ENCODE data around the gene ITIH6. TPM values are rescaled to one million over a fixed set of nuclear protein-coding genes. Genes with fewer than 3 reads are reported as not detected.
"Not testable (repeated sequence)": the region's sequence is repeated elsewhere in the genome, so short reads cannot be mapped to it uniquely, and the experiment has no call there.

ITIH6 gene
- total RNA-seq, 1 donor from 2014 or later, result not detected

DNA sequence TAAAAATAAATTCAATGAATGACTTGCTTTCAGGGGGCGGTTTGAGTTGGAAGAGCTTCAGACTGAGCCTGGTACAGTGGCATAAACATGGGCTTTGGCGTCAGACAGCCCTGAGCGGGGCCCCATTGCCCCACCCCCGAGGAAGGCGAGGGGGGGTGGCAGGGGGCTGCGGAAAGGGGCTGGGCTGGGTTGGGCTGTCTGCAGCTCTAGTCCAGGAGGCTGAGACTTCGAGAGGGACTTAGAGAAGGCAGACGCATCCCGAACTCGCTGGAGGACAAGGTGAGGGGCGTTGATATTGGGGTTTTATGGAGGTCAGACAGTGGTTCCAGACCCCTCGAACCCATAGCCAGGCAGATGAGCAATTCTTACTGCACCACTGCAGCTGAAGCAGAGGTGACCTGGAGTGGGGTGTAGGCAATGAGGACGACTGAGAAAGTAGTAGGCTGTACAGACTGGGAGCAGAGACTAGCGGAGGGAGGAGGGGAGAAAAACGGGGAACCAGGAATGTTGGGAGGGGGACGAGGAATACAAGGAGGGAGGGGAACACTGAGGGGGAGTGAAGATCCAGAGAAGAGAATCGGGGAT lies 9.6 kb upstream of the ITIH6 start, which contains the start of gene MAGED2:
MAGED2 (plus strand) TSS at position 222 of the 585 bp plus-strand sequence. CDS start 1,587 bp downstream, outside the sequence.
- ATAC-seq, result no peak

DNA sequence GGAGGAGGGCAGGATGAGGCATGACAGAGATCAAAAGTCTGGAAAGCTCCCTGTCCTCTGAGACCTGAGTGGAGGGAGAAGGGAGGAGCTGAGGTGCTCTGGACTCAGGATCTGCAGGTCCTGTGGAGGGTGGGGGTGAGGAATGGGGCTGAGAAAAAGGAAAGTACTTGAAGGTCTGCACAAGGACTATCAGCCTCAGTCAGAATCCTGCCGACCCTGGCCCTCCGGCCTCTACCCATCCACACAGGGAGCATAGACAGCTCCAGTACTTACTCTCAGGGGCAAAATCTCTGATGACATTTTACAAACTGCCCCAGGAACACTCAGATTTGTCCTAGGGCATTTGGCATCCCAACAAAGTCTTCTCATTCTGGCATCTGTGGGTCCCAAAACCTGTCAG lies 991 bp upstream of the ITIH6 start:
- no peak for ATAC-seq

DNA sequence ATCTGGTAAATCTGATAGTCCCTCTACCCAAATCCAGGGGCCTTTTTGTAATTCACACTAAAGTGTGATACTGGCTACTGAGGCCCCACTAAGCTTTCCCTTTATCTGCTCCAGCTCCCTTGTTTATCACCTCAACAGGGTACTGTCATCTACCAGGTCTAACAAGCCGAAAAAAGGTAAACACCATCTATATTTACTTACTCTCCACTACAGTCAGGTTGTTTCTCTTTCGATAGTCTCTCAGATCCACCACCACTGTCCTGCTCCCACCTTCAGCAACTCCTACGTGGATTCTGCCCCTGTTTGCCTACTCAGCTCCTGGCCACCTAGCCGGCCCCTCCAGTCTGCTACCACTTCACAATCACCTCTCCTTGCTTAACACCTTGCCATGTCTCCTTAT lies 3.3 kb downstream of the ITIH6 start:
- ATAC-seq, result no peak

DNA sequence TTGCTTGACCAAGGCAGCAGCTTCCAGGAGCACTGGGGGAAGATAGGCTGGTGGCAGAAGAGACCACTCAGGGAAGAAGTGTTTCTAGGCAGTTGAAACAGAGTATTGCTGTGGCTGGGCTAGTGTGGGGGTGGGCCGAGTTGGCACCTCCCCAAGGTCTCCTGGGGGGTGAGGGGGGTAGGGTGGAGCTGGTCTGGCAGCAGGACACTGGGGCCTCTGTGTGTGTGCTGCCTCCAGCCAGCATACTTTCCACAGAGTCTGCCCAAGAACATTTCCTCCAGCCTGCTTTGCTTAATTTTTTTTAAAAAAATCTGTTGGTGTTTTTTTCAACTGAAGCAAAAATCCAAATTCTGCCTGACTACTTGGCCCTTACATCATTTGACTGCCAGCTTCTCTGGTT lies 4.0 kb downstream of the ITIH6 start:
- no peak for ATAC-seq

- ATAC-seq, result not testable (repeated sequence)
These were observed 8.7 kb downstream of the ITIH6 start for GRCh38 chrX:54789405-54789804.

- no peak for ATAC-seq
These were observed 9.6 kb downstream of the ITIH6 start for GRCh38 chrX:54788446-54788845.

GRCh38 chrX:54786967-54787366 lies 11.1 kb downstream of the ITIH6 start:
- ATAC-seq, result peak; percentile 84

DNA sequence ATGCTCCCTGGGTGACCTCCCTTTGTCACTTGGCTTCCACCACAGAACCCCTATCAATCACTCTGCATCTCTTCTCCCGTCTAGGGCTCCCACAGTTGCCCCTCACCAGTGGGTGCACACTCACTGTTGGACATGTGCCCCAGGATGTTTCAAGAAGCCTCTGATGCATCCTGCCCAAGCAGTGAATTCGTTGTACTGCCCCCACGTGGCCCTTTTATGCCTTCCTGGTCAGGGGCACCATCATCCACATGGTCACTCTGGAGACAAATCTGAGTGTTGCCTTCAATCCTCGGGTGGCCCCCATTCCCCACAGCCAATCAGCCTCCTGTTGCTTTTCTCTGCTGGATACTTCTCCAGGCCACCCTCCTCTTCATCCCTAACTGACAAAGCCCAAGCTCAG lies 12.2 kb downstream of the ITIH6 start:
- ATAC-seq, result peak; percentile 35

GRCh38 chrX:54776987-54777672 lies 20.9 kb downstream of the ITIH6 start:
- no peak for ATAC-seq

GRCh38 chrX:54776061-54776460 lies 22.0 kb downstream of the ITIH6 start:
- no peak for ATAC-seq

- not testable (repeated sequence) for ATAC-seq
These were observed 23.5 kb downstream of the ITIH6 start for GRCh38 chrX:54774391-54775094.

GRCh38 chrX:54758114-54759055 lies 39.7 kb downstream of the ITIH6 start:
- ATAC-seq, result no peak

DNA sequence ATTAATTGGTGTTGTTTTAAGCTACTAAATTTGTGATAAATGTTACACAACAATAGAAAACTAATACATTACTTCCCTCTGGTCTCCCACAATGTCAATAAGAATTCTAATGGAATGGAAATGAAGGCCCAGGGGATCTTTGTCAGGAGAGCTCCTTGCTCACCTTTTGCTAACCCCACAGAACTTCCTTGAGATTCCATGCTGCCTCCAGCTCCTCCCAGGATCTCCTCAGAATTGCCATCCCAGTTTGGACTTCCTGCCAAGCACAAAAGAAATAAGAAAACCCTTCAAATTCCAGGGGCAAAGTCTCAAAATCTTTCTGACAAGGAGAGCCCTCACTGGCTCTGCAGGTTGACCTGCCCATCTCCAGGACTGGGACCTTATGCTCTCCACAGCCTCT lies 43.2 kb downstream of the ITIH6 start:
- no peak for ATAC-seq

GRCh38 chrX:54748626-54749025 lies 49.4 kb downstream of the ITIH6 start:
- no peak for ATAC-seq

GRCh38 chrX:54747733-54748393 lies 50.2 kb downstream of the ITIH6 start:
- ATAC-seq, result no peak

- ATAC-seq, result no peak
These were observed 51.1 kb downstream of the ITIH6 start for GRCh38 chrX:54746928-54747327.

- no peak for ATAC-seq
These were observed 52.4 kb downstream of the ITIH6 start for GRCh38 chrX:54745676-54746075.

DNA sequence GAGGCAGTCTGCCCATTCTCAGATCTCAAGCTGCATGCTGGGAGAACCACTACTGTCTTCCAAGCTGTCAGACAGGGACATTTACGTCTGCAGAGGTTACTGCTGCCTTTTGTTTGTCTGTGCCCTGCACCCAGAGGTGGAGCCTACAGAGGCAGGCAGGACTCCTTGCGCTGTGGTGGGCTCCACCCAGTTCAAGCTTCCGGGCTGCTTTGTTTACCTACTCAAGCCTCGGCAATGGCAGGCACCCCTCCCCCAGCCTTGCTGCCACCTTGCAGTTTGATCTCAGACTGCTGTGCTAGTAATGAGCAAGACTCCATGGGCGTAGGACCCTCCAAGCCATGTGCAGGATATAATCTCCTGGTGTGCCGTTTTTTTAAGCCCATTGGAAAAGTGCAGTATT lies 59.5 kb downstream of the ITIH6 start:
- ATAC-seq, result not testable (repeated sequence)

DNA sequence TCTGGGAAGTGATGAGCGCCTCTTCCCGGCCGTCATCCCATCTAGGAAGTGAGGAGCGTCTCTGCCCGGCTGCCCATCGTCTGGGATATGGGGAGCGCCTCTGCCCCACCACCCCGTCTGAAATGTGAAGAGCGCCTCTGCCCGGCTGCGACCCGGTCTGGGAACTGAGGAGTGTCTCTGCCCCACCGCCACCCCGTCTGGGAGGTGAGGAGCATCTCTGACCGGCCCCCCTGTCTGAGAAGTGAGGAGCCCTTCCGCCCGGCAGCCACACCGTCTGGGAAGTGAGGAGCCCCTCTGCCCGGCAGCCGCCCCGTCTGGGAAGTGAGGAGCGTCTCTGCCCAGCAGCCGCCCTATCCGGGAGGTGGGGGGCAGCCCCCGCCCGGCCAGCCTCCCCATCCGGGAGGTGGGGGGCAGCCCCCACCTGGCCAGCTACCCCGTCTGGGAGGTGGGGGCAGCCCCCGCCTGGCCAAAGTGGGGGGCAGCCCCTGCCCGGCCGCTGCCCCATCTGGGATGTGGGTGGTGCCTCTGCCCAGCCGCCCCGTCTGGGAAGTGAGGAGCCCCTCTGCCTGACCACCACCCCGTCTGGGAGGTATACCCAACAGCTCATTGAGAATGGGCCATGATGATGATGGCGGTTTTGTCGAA lies 61.6 kb downstream of the ITIH6 start:
- ATAC-seq, result not testable (repeated sequence)

DNA sequence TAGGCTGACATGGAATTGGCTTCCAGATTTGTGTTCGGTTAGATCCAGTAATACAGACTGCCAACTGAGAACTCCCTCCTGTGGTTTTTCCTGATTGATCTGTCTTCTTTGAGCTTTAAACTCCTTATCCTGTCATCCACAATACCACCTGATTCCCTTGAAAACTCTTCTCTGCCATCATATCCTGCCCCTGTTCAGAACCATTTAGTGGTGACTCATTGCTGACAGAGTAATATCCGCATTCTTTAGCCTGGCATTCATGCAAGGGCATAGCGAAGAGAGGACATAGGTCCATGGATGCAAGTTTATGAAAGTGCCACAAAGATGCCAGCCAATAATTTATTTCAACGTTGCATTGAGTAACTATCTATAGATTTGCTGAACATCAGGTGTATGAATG lies 76.6 kb downstream of the ITIH6 start:
- peak; percentile 88 for ATAC-seq

- peak; percentile 89 for ATAC-seq
These were observed 82.4 kb downstream of the ITIH6 start for GRCh38 chrX:54715621-54716020.

- no peak for ATAC-seq
These were observed 83.6 kb downstream of the ITIH6 start for GRCh38 chrX:54714424-54714823.
